B cell (primary cell): ENCODE results near the gene EIF2D. TPM values are rescaled to one million over a fixed set of nuclear protein-coding genes. Genes with fewer than 3 reads are reported as not detected.
A peak's percentile ranks its signal among the peaks of the same experiment; 100 is the strongest.

Experiments used
- ATAC-seq: fragments of 200-7000 bp; cut with Tn5 transposase; one replicate; pipeline ENCODE4 v1.10.0; 2021; ENCODE audit warnings: low read depth, mild to moderate bottlenecking, moderate number of reproducible peaks, moderate library complexity
- CTCF ChIA-PET: fragments of 350-600 bp; sonication (Branson Sonifier 250); formaldehyde crosslinking; loops from one replicate; lab custom pipeline; 2021; ENCODE audit warnings: antibody characterized with exemption, inconsistent platforms; lab: Charles Lee
- POLR2A ChIA-PET: fragments of 350-600 bp; sonication (Branson Sonifier 250); formaldehyde crosslinking; loops from one replicate; lab custom pipeline; 2021; ENCODE audit warnings: antibody characterized with exemption; lab: Charles Lee
- DNase-seq: peaks from one replicate; pipeline ENCODE4 v3.0.0; 2013
- H2AFZ ChIP-seq: 2 replicates; pipeline ENCODE4 v1.6.1; 2012; ENCODE audit warnings: mild to moderate bottlenecking, low read depth, low read length; ENCODE audit not compliant: insufficient read depth, poor library complexity, severe bottlenecking
- H3K27ac ChIP-seq, 2 donors: 1 replicate in 1 of 2; 2 replicates in 1 of 2; pipeline ENCODE4 v1.5.1; 2012 to 2013; ENCODE audit warnings: low read length in 2 of 2, mild to moderate bottlenecking in 2 of 2, moderate library complexity in 1 of 2
- H3K27me3 ChIP-seq, 4 experiments: fragments of 200-600 bp in 1 of 4; sonication (generic) in 1 of 4; replicated peaks in 1 of 4; 1 replicate in 2 of 4; 2 replicates in 2 of 4; pipeline versions ENCODE4 v1.6.1 to v1.7.0; 2013 to 2016; ENCODE audit warnings: low read length in 3 of 4, mild to moderate bottlenecking in 2 of 4, mixed read lengths in 1 of 4, moderate library complexity in 1 of 4; ENCODE audit not compliant: insufficient read depth in 4 of 4, control insufficient read depth in 3 of 4; ENCODE audit errors: control extremely low read depth in 1 of 4
- H3K36me3 ChIP-seq, 2 experiments: replicated peaks in 1 of 2; 1 replicate in 1 of 2; 2 replicates in 1 of 2; pipeline versions ENCODE4 v1.6.1 to v1.7.1; 2013; ENCODE audit warnings: low read length in 1 of 2; ENCODE audit not compliant: insufficient read depth in 2 of 2, control insufficient read depth in 1 of 2; ENCODE audit errors: control extremely low read depth in 1 of 2, extremely low read depth in 1 of 2
- H3K4me1 ChIP-seq, 2 donors: fragments of 200-600 bp in 1 of 2; sonication (generic) in 1 of 2; 1 replicate in 1 of 2; 2 replicates in 1 of 2; pipeline versions ENCODE4 v1.5.1 to v1.6.1; 2013 to 2017; ENCODE audit warnings: low read length in 2 of 2; ENCODE audit not compliant: control insufficient read depth in 2 of 2, insufficient read depth in 2 of 2
- H3K4me2 ChIP-seq: replicated peaks from 2 replicates; pipeline ENCODE3; 2012; ENCODE audit warnings: mild to moderate bottlenecking, low read depth, low read length; ENCODE audit not compliant: poor library complexity, severe bottlenecking
- H3K4me3 ChIP-seq, 5 experiments: fragments of 200-600 bp in 1 of 5; sonication (generic) in 1 of 5; 1 replicate in 3 of 5; 2 replicates in 2 of 5; pipeline versions ENCODE4 v1.5.1 to v1.7.0; 2011 to 2016; ENCODE audit warnings: low read length in 4 of 5, mild to moderate bottlenecking in 4 of 5, low read depth in 2 of 5, control low read depth in 1 of 5, moderate library complexity in 1 of 5; ENCODE audit not compliant: insufficient read depth in 1 of 5; ENCODE audit errors: control extremely low read depth in 1 of 5, extremely low read depth in 1 of 5
- H3K79me2 ChIP-seq: fragments of 200-600 bp; sonication (generic); one replicate; pipeline ENCODE4 v1.6.0; 2016; ENCODE audit warnings: low read length; ENCODE audit not compliant: control insufficient read depth, insufficient read depth
- H3K9ac ChIP-seq: fragments of 200-600 bp; sonication (generic); 2 replicates; pipeline ENCODE4 v1.6.1; 2017; ENCODE audit warnings: mild to moderate bottlenecking, low read length, moderate library complexity
- H3K9me3 ChIP-seq, 3 donors: one replicate each; pipeline versions ENCODE4 v1.6.1 to v1.7.1; 2013; ENCODE audit warnings: low read length in 2 of 3; ENCODE audit not compliant: control insufficient read depth in 2 of 3, insufficient read depth in 1 of 3; ENCODE audit errors: control extremely low read depth in 1 of 3
- H4K20me1 ChIP-seq: 2 replicates; pipeline ENCODE4 v1.6.0; 2012; ENCODE audit warnings: mild to moderate bottlenecking, low read length; ENCODE audit not compliant: insufficient read depth, control insufficient read depth, poor library complexity, severe bottlenecking
- H3K27ac Mint-ChIP-seq: one replicate; pipeline ENCODE4 v1.8.0; 2021; ENCODE audit warnings: mixed read lengths
- H3K27me3 Mint-ChIP-seq: one replicate; pipeline ENCODE4 v1.8.0; 2021; ENCODE audit warnings: mixed read lengths
- H3K4me1 Mint-ChIP-seq: one replicate; pipeline ENCODE4 v1.8.0; 2021; ENCODE audit warnings: mixed read lengths
- H3K4me3 Mint-ChIP-seq: one replicate; pipeline ENCODE4 v1.8.0; 2021; ENCODE audit warnings: mixed read lengths
- H3K9me3 Mint-ChIP-seq: one replicate; pipeline ENCODE4 v1.8.0; 2022; ENCODE audit warnings: mixed read lengths; ENCODE audit not compliant: insufficient read depth
- EZH2 ChIP-seq: IDR thresholded peaks from 2 replicates; pipeline ENCODE4 v1.6.1; 2012; ENCODE audit warnings: borderline replicate concordance, low read depth, mild to moderate bottlenecking, moderate library complexity, low read length; ENCODE audit not compliant: insufficient read depth, poor library complexity, severe bottlenecking
- WGBS: methylation state at CpG from one replicate; pipeline ENCODE4 v1.1.5; 2013; ENCODE audit warnings: missing lambda C conversion rate; ENCODE audit not compliant: insufficient coverage; 5-methylcytosine and 5-hydroxymethylcytosine counted together
- intact Hi-C: fragments of 100-400 bp; cut with micrococcal nuclease; formaldehyde crosslinking; loops from one replicate; pipeline ENCODE4 v1.10.0; 2022
- polyA plus RNA-seq: library from polyadenylated mRNA; depleted of rRNA; stranded (reverse); fragments of >200 nt; gene quantifications from 2 replicates; pipeline ENCODE4 v1.2.3, GENCODE V29; 2012
- total RNA-seq, 2 donors: library from RNA; stranded (reverse); fragments of 120-200 nt in 1 of 2; gene quantifications; 1 replicate in 1 of 2; 2 replicates in 1 of 2; pipeline versions ENCODE4 v1.2.3 to v1.2.4, GENCODE V29; 2013 to 2022
- TF ChIP-seq, protein P1 (sequence below): fragments of 200-600 bp; IDR thresholded peaks from one replicate; pipeline ENCODE4 v1.8.0; 2022; ENCODE audit warnings: antibody characterized with exemption, mild to moderate bottlenecking

The EIF2D gene
- total and polyA plus RNA-seq, 2 donors (not counting 1 experiment from before 2014, with no cell fraction given), result 62.2 to 64.9 TPM

DNA sequence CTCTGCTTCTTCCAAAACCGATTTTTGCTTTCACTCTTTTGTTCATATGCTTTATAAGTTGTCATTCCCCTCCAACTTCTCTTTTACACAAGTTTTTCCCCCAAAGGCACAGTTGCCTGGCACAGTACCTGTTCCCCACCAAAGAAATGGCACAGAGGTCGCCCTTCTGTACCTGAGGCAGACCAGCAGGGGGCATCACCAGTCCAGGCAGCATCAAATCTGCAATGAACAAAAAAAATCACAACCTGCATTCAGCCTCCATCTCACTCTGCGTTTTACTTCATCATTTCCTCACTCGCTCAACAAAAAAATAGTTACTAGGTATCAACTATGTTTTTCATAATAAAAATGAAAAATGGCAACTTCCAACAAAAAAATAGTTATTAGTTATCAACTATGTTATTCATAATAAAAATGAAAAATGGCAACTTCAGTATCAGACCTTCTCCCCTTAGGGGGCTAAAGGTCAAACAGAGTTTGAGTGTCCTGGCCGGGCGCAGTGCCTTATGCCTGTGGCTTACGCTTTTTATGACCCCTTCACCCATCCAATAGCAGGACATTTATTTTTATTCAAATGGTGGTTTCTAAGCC lies 4.1 kb downstream of the EIF2D start:
- Mint-ChIP-seq H3K9me3 (no peaks in the 10 kb centered on the region), H3K27ac (peak overlapping the region; percentile 28), H3K27me3 (no peaks in the 10 kb centered on the region), H3K4me3 (no peak overlapping the region), H3K4me1 (peaks cover 19% of the 10 kb centered on the region)
- Histone ChIP-seq H4K20me1 (no peaks in the 10 kb centered on the region), H3K79me2 (peaks cover 6% of the 10 kb centered on the region), H3K36me3 (peaks cover 5 to 51% of the 10 kb centered on the region in 2 experiments), H2AFZ (no peak overlapping the region), H3K4me2 (no peak overlapping the region), H3K27ac (no peak overlapping the region), H3K9ac (no peak overlapping the region), H3K27me3 (no peaks in the 10 kb centered on the region), H3K4me1 (peaks cover 8 to 12% of the 10 kb centered on the region in 2 donors), H3K9me3 (no peaks in the 10 kb centered on the region), H3K4me3 (no peak overlapping the region)
- no peak for ATAC-seq
- DNase-seq, result peak; percentile 67
- ChIA-PET POLR2A (interaction anchor here (0.7 kb wide), 1 partner anchor 374 kb away, joined by 5 read pairs; no protein-coding TSS in a partner anchor), CTCF (interaction anchor here (0.7 to 7.2 kb wide), 15 partner anchors 16 to 374 kb away, joined by 3 to 48 read pairs (median 3); no protein-coding TSS in a partner anchor)
- 71% methylated on average over 2 of the region's 7 CpGs for WGBS
- TF ChIP-seq, protein P1, sequence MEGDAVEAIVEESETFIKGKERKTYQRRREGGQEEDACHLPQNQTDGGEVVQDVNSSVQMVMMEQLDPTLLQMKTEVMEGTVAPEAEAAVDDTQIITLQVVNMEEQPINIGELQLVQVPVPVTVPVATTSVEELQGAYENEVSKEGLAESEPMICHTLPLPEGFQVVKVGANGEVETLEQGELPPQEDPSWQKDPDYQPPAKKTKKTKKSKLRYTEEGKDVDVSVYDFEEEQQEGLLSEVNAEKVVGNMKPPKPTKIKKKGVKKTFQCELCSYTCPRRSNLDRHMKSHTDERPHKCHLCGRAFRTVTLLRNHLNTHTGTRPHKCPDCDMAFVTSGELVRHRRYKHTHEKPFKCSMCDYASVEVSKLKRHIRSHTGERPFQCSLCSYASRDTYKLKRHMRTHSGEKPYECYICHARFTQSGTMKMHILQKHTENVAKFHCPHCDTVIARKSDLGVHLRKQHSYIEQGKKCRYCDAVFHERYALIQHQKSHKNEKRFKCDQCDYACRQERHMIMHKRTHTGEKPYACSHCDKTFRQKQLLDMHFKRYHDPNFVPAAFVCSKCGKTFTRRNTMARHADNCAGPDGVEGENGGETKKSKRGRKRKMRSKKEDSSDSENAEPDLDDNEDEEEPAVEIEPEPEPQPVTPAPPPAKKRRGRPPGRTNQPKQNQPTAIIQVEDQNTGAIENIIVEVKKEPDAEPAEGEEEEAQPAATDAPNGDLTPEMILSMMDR, result peak; percentile 86
- TF ChIP-seq EZH2, result no peak
- intact Hi-C loops, result loop anchor here (1.0 kb wide), 2 partner anchors 56 to 374 kb away; no protein-coding TSS in a partner anchor

DNA sequence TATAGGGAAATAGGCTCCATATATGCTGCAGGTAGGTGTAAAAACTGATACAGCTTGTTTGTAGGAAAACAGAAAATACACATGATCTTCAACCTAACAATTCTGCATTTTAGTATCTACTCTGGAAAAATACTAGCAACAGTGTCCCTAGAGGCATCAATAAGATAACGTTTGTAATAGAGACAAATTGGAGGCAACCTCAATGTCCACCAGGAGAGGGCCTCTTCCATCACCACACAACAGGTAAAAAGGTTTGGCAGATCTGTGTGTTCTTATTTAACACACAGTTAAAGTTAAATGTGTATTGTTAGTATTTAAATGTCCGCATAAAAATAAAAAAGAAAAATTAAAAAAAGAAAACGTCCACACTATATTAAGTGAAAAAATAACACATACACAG lies 5.4 kb downstream of the EIF2D start:
- no peak overlapping the region for H3K9ac ChIP-seq
- DNase-seq, result no peak
- TF ChIP-seq, protein P1, result peak; percentile 43
- TF ChIP-seq EZH2, result no peak
- peaks cover 5 to 64% of the 10 kb centered on the region in 2 experiments for H3K36me3 ChIP-seq
- ChIA-PET POLR2A (no interaction called here), CTCF (interaction anchor here (0.7 to 1.9 kb wide), 11 partner anchors 31 to 375 kb away, joined by 3 to 12 read pairs (median 4); no protein-coding TSS in a partner anchor)
- no peaks in the 10 kb centered on the region for H3K9me3 ChIP-seq
- no peaks in the 10 kb centered on the region for H3K27me3 ChIP-seq
- Mint-ChIP-seq H3K27me3 (no peaks in the 10 kb centered on the region), H3K9me3 (no peaks in the 10 kb centered on the region), H3K4me3 (no peak overlapping the region), H3K4me1 (peaks cover 16% of the 10 kb centered on the region), H3K27ac (no peak overlapping the region)
- no peak overlapping the region for H3K27ac ChIP-seq
- no peak overlapping the region for H2AFZ ChIP-seq
- WGBS, result no CpG with 5 or more reads among the region's 3 CpGs
- peak; percentile 50 for ATAC-seq
- peaks cover 7 to 10% of the 10 kb centered on the region in 2 donors for H3K4me1 ChIP-seq
- intact Hi-C loops, result no loop called here
- H4K20me1 ChIP-seq, result no peaks in the 10 kb centered on the region
- no peak overlapping the region for H3K4me2 ChIP-seq
- H3K79me2 ChIP-seq, result peaks cover 6% of the 10 kb centered on the region
- no peak overlapping the region for H3K4me3 ChIP-seq
